Measurements from ENCODE around the gene GALNT4. TPM values are rescaled to one million over a fixed set of nuclear protein-coding genes. Genes with fewer than 3 reads are reported as not detected.

GALNT4 gene
- total RNA-seq, 1 donor from 2014 or later: 15.0 TPM

DNA sequence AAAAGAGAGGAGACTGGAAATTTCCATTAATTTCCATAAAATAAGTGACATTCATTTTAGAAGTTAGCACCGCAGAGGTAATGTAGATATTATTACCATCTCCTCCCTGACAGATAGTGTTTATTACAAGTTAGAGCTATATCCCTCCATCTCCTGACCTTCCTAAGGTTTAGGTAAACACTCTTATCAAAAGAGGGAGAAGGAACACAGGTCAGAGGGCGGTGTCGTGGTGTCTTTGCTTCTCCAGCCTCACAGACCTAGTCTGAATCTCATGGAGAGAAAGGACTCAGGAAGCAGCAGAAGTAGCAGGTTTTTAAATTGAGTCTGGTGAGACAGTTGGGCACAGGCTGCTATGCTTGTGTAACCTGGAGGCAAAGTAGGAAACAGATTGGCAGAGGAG is 12.8 kb upstream of the GALNT4 start:
- DNase-seq (ENCODE audit: low read depth in 2 of 2): no peak

GRCh38 chr12:89529738-89530137 is 5.1 kb upstream of the GALNT4 start:
- peak; percentile 50 to 63 for DNase-seq (ENCODE audit: low read depth in 2 of 2)

GRCh38 chr12:89528434-89528833 is 3.8 kb upstream of the GALNT4 start:
- no peak for DNase-seq (ENCODE audit: low read depth in 2 of 2)

GRCh38 chr12:89525824-89526770 is 1.5 kb upstream of the GALNT4 start, which contains the start of gene POC1B:
Gene POC1B (minus strand): TSS chr12:89526047. CDS start chr12:89525895, 152 bp downstream.
- peak; percentile 73 to 79 for DNase-seq (ENCODE audit: low read depth in 2 of 2)

- peak in 1 of 2 donors; percentile 33 for DNase-seq (ENCODE audit: low read depth in 2 of 2)
Observed at GRCh38 chr12:89525305-89525823, 768 bp upstream of the GALNT4 start.

DNA sequence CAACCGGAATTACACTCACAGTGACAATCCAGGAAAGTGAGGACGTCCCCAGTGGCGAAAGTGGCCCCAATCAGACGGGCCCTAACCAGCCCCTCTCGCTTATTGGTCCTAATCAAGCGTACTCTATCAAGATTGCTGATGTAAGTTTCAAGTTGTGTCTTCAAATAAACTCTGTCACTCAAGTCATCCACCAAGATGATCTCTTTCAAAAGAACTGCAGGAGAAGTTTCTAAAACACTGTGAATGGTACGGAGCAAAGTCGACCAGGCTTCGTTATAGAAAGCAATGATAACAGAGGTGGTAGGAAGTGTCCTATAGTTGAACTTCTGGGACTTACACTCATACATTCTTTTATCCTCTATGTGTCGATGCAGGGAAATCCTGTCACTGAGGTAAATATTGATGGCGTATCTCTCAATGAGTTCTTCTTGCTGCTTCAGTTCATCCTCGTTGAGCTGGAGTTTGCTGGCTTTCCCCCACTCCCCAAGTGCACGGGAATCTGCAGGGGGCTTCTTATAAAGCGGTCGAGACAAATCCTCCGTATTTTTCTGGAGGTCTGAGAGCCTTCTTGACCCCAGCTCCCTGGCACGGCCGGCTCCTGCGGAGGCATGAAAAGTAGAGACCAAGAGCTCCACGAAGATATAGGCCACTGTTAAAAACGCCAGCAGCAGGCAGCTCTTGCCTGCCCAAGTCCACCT is 604 bp downstream of the GALNT4 start:
- no peak for DNase-seq (ENCODE audit: low read depth in 2 of 2)

DNA sequence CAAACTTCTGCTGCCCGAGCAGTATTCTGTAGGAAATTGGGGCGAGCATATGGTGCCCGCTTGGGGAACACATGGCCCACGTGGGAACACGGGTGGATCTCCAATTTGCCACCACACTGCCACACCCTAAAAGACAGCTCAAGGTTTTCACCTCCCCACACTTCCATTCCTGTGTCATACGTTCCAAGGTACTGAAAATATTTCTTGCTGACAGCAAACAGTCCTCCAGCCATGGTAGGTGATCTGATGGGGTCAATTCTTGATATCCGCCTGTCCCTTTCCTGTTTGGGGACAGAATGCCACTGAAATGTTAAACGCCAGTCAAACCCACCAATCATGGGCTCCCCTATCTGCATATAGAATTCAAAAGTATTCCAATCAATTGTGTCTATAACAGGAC is 1.2 kb downstream of the GALNT4 start:
- no peak for DNase-seq (ENCODE audit: low read depth in 2 of 2)

GRCh38 chr12:89521364-89522223 is 3.0 kb downstream of the GALNT4 start:
- DNase-seq (ENCODE audit: low read depth in 2 of 2): no peak

GRCh38 chr12:89517720-89518119 is 6.9 kb downstream of the GALNT4 start:
- DNase-seq (ENCODE audit: low read depth in 2 of 2): no peak

- no peak for DNase-seq (ENCODE audit: low read depth in 2 of 2)
Observed at GRCh38 chr12:89516633-89517032, 8.0 kb downstream of the GALNT4 start.

- DNase-seq (ENCODE audit: low read depth in 2 of 2): no peak
Observed at GRCh38 chr12:89514751-89515150, 9.8 kb downstream of the GALNT4 start.

DNA sequence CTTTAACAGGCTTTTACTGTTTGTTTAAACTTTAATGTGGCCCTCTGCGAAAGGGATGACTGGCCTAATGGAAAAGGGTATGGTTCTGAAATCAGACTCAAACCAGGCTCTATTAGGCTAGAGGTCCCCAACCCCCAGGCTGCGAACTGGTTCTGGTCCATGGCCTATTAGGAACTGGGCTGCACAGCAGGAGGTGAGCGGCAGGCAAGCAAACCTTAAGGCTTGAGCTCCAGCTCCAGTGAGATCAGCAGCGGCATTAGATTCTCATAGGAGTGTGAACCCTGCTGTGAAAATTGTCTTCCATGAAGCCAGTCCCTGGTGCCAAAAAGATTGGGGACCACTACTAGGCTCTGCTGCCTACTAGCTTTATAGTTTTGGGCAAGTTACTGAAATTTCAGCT is 11.1 kb downstream of the GALNT4 start:
- no peak for DNase-seq (ENCODE audit: low read depth in 2 of 2)

- peak in 1 of 2 donors; percentile 22 for DNase-seq (ENCODE audit: low read depth in 2 of 2)
Observed at GRCh38 chr12:89507015-89507824, 17.4 kb downstream of the GALNT4 start.

DNA sequence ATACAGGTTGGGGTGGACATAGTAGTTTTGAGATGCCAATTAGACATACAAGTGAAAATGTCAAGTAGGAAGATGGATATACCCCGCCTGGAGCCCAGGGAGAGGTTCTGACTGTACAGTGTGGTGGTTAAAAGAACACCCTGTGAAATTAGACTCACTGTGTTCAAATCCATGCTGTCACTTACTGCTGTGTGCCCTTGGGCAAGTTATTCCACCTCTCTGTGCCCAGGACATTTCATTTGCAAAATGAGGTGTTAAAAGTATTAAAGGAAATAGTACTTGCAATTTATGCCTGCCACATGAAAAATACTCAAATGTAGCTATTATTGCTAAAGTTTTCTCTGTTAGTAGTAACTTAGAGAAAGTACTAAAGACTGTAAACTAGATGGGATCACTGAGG is 18.5 kb downstream of the GALNT4 start:
- no peak for DNase-seq (ENCODE audit: low read depth in 2 of 2)

DNA sequence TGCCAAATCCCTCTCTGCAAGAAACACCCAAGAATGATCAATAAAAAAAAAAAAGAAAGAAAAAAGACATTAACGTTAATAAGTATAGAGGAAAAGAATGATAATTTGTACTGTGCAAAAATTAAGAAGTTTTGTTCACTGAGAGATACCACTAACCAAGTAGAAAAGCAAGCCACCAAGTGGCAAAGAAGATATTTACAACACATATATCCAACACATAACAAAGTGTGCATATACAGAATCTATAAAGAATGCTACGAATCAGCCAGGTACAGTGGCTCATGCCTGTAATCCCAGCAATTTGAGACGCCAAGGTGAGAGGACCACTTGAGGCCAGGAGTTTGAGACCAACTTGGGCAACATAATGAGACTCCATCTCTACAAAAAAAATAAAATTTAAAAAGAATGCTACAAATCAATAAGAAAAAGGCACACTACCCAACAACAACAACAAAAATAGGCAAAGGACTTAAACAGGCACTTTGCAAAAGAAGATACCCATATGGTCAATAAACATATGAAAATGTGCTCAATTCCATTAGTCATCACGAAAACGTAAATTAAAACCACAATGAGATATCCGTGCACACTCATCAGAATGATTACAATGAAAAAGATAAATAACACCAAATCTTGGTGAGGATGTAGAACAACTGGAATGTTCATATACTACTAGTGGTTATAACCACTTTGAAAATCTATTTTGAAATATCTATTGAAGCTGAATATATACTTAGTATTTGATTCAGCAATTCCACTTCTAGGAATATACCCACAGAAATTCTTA is 19.8 kb downstream of the GALNT4 start:
- DNase-seq (ENCODE audit: low read depth in 2 of 2): no peak

DNA sequence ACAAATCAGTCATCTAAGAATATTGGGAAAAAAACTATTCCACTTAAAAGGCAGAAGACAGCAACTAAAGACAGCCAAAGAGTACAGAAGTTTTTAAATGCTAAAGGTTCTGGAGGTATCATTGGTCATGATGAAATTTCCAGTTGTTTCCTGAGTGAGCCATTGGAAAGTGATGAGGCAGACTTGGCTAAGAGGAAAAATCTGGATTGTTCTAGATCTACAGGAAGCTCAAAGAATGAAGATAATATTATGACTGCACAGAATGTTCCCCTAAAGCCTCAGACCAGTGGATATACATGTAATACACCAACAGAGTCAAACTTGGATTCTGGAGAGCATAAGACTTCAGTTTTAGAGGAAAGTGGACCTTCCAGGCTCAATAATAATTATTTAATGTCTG is 22.8 kb downstream of the GALNT4 start:
- peak in 1 of 2 donors; percentile 12 for DNase-seq (ENCODE audit: low read depth in 2 of 2)

GRCh38 chr12:89499857-89500256 is 24.7 kb downstream of the GALNT4 start:
- no peak for DNase-seq (ENCODE audit: low read depth in 2 of 2)

GRCh38 chr12:89497467-89497866 is 27.1 kb downstream of the GALNT4 start:
- peak; percentile 20 to 23 for DNase-seq (ENCODE audit: low read depth in 2 of 2)

DNA sequence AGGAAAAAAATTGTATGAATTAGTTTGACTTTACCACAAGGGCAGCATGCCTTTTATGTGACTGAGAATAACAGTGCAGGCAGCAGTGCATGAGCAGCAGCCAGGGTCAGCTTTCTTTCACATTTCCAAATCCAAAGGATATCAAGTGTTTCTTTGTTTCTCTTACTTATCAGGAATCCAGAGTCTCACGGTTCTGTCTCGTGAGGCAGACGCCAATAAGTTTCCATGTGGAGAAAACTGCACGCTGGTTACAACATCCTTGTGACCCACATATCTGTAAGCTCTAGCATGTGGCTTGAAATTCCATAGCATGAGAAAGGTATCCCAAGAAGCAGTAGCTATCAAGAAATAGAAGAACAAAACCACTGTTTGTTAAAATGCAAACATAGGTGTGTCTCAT is 27.6 kb downstream of the GALNT4 start:
- DNase-seq (ENCODE audit: low read depth in 2 of 2): no peak
